ENCODE results near the gene DNAJC21.
"Not testable (repeated sequence)": the region's sequence is repeated elsewhere in the genome, so short reads cannot be mapped to it uniquely, and the experiment has no call there.

Gene DNAJC21

DNA sequence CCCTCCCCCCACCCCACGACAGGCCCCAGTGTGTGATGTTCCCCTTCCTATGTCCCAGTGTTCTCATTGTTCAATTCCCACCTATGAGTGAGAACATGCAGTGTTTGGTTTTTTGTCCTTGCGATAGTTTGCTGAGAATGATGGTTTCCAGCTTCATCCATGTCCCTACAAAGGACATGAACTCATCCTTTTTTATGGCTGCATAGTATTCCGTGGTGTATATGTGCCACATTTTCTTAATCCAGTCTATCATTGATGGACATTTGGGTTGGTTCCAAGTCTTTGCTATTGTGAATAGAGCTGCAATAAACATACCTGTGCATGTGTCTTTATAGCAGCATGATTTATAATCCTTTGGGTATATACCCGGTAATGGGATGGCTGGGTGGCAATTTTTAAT is 42.3 kb downstream of the DNAJC21 start:
- not testable (repeated sequence) for H3K4me3 ChIP-seq (ENCODE audit: low read depth in 1 of 2, low read length in 2 of 2); H3K4me1 ChIP-seq (ENCODE audit: control insufficient read depth in 1 of 2, insufficient read depth in 2 of 2, low read length in 2 of 2); H3K27me3 ChIP-seq (ENCODE audit: control insufficient read depth in 1 of 2, insufficient read depth in 2 of 2, low read length in 2 of 2); H3K9me3 ChIP-seq (ENCODE audit: control insufficient read depth in 1 of 2, low read length in 2 of 2); H3K9ac ChIP-seq (ENCODE audit: low read depth in 1 of 2, low read length in 2 of 2); H3K27ac ChIP-seq (ENCODE audit: low read depth, low read length); H3K36me3 ChIP-seq (ENCODE audit: control insufficient read depth in 1 of 2, insufficient read depth in 2 of 2, low read length in 2 of 2)

DNA sequence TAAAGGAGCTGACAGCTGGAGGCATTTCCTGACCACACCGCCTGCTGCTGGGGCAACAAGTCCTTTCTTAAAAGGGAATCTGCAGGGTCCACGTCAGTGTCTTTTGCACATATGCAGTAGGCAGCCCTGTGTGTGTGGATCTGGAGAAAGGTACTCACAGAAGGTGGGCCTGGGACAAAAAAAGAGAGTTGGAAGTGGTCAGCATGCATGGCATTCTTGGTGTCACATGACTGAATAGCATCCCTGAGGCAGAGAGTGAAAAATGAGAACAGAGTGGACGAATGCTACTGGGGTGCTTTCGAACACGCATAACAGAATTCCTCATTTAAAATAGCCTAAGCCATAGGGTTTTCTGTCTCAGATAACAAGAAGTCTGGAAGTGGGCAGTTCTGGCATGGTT is 47.0 kb downstream of the DNAJC21 start:
- Histone ChIP-seq H3K4me3 (ENCODE audit: low read depth in 1 of 2, low read length in 2 of 2) (no peak overlapping the region), H3K4me1 (ENCODE audit: control insufficient read depth in 1 of 2, insufficient read depth in 2 of 2, low read length in 2 of 2) (no peaks in the 10 kb centered on the region), H3K36me3 (ENCODE audit: control insufficient read depth in 1 of 2, insufficient read depth in 2 of 2, low read length in 2 of 2) (no peaks in the 10 kb centered on the region), H3K9ac (ENCODE audit: low read depth in 1 of 2, low read length in 2 of 2) (no peak overlapping the region), H3K27ac (ENCODE audit: low read depth, low read length) (no peak overlapping the region), H3K27me3 (ENCODE audit: control insufficient read depth in 1 of 2, insufficient read depth in 2 of 2, low read length in 2 of 2) (no peaks in the 10 kb centered on the region), H3K9me3 (ENCODE audit: control insufficient read depth in 1 of 2, low read length in 2 of 2) (no peaks in the 10 kb centered on the region)

GRCh38 chr5:34977934-34978613 is 48.7 kb downstream of the DNAJC21 start:
- Histone ChIP-seq H3K9ac (ENCODE audit: low read depth in 1 of 2, low read length in 2 of 2) (no peak overlapping the region), H3K4me3 (ENCODE audit: low read depth in 1 of 2, low read length in 2 of 2) (no peak overlapping the region), H3K27ac (ENCODE audit: low read depth, low read length) (no peak overlapping the region), H3K4me1 (ENCODE audit: control insufficient read depth in 1 of 2, insufficient read depth in 2 of 2, low read length in 2 of 2) (no peaks in the 10 kb centered on the region), H3K36me3 (ENCODE audit: control insufficient read depth in 1 of 2, insufficient read depth in 2 of 2, low read length in 2 of 2) (no peaks in the 10 kb centered on the region), H3K9me3 (ENCODE audit: control insufficient read depth in 1 of 2, low read length in 2 of 2) (no peaks in the 10 kb centered on the region), H3K27me3 (ENCODE audit: control insufficient read depth in 1 of 2, insufficient read depth in 2 of 2, low read length in 2 of 2) (no peaks in the 10 kb centered on the region)

- no peaks in the 10 kb centered on the region for H3K4me1 ChIP-seq (ENCODE audit: control insufficient read depth in 1 of 2, insufficient read depth in 2 of 2, low read length in 2 of 2)
- no peaks in the 10 kb centered on the region for H3K36me3 ChIP-seq (ENCODE audit: control insufficient read depth in 1 of 2, insufficient read depth in 2 of 2, low read length in 2 of 2)
- no peaks in the 10 kb centered on the region for H3K9me3 ChIP-seq (ENCODE audit: control insufficient read depth in 1 of 2, low read length in 2 of 2)
- no peak overlapping the region for H3K27ac ChIP-seq (ENCODE audit: low read depth, low read length)
- no peak overlapping the region for H3K4me3 ChIP-seq (ENCODE audit: low read depth in 1 of 2, low read length in 2 of 2)
- H3K9ac ChIP-seq (ENCODE audit: low read depth in 1 of 2, low read length in 2 of 2), result no peak overlapping the region
- H3K27me3 ChIP-seq (ENCODE audit: control insufficient read depth in 1 of 2, insufficient read depth in 2 of 2, low read length in 2 of 2), result no peaks in the 10 kb centered on the region
These were observed 49.3 kb downstream of the DNAJC21 start for GRCh38 chr5:34978681-34979080.

DNA sequence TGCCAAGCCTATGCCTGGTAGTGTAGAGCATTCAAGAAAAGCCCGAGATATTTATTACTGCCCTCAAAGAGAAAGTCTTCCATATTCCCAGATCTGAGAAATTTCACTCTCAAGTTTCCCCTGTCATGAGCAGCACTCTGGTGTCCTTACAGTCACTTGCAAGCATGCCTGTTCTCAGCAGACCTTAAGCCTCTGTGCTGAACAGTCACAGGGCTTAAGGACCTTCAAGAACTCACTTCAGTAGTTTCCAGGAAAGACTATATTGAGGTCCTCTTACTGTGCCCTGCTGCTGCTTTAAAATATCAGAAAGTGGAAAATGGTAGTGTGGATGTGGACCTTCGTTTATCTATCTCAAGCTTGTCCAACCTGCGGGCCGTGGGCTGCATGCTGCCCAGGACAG is 53.5 kb downstream of the DNAJC21 start:
- no peaks in the 10 kb centered on the region for H3K36me3 ChIP-seq (ENCODE audit: control insufficient read depth in 1 of 2, insufficient read depth in 2 of 2, low read length in 2 of 2)
- no peak overlapping the region for H3K4me3 ChIP-seq (ENCODE audit: low read depth in 1 of 2, low read length in 2 of 2)
- peaks cover 9 to 10% of the 10 kb centered on the region in 2 donors for H3K9me3 ChIP-seq (ENCODE audit: control insufficient read depth in 1 of 2, low read length in 2 of 2)
- H3K27ac ChIP-seq (ENCODE audit: low read depth, low read length), result no peak overlapping the region
- no peaks in the 10 kb centered on the region for H3K4me1 ChIP-seq (ENCODE audit: control insufficient read depth in 1 of 2, insufficient read depth in 2 of 2, low read length in 2 of 2)
- H3K9ac ChIP-seq (ENCODE audit: low read depth in 1 of 2, low read length in 2 of 2), result no peak overlapping the region
- H3K27me3 ChIP-seq (ENCODE audit: control insufficient read depth in 1 of 2, insufficient read depth in 2 of 2, low read length in 2 of 2), result no peaks in the 10 kb centered on the region

DNA sequence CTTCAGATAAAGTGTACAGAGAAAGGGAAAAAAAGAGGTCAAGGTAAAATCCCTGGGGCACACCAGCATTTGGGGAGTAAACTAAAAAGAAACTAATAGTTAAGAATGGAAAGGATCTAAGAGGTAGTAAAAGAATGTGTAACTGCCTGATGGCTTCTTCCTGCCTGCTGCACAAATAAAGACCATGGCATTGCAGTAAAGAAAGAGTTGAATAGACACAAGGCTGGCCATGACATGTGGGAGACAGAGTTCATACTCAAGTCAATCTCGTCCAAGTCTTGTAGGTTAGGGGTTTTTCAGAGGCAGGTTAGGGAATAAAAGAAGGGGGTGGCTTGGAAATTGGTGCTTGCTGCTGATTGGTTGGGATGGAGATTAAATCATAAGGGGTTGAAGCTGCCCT is 57.6 kb downstream of the DNAJC21 start:
- Histone ChIP-seq H3K9ac (ENCODE audit: low read depth in 1 of 2, low read length in 2 of 2) (no peak overlapping the region), H3K4me1 (ENCODE audit: control insufficient read depth in 1 of 2, insufficient read depth in 2 of 2, low read length in 2 of 2) (no peaks in the 10 kb centered on the region)

GRCh38 chr5:34991486-34992238 is 62.3 kb downstream of the DNAJC21 start:
- Histone ChIP-seq H3K9me3 (ENCODE audit: control insufficient read depth in 1 of 2, low read length in 2 of 2) (peaks cover 1 to 5% of the 10 kb centered on the region in 2 donors), H3K27ac (ENCODE audit: low read depth, low read length) (no peak overlapping the region), H3K27me3 (ENCODE audit: control insufficient read depth in 1 of 2, insufficient read depth in 2 of 2, low read length in 2 of 2) (peaks cover 0 to 4% of the 10 kb centered on the region in 2 donors)

More for the DNA sequence above, 57.6 kb downstream of the DNAJC21 start:
- Histone ChIP-seq H3K27ac (ENCODE audit: low read depth, low read length) (no peak overlapping the region), H3K4me3 (ENCODE audit: low read depth in 1 of 2, low read length in 2 of 2) (no peak overlapping the region), H3K9me3 (ENCODE audit: control insufficient read depth in 1 of 2, low read length in 2 of 2) (peaks cover 9 to 10% of the 10 kb centered on the region in 2 donors), H3K27me3 (ENCODE audit: control insufficient read depth in 1 of 2, insufficient read depth in 2 of 2, low read length in 2 of 2) (no peaks in the 10 kb centered on the region), H3K36me3 (ENCODE audit: control insufficient read depth in 1 of 2, insufficient read depth in 2 of 2, low read length in 2 of 2) (no peaks in the 10 kb centered on the region)

DNA sequence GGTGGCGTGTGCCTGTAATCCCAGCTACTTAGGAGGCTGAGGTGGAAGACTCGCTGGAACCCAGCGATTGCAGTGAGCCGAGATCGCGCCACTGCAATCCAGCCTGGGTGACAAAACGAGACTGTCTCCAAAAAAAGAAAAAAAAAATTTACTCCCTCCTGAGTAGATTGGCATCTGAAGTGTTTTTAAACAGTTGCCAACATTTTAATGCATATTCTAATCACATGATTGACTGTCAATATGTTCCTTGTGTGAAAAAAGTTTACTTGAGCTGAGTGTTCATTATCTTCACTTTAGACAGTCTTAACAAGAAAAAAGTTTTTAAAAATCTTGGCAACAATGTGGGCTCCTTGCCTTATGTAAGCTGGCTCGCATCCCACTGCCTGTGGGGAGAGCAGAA is 64.6 kb downstream of the DNAJC21 start:
- H3K4me1 ChIP-seq (ENCODE audit: control insufficient read depth in 1 of 2, insufficient read depth in 2 of 2, low read length in 2 of 2), result no peaks in the 10 kb centered on the region
- peaks cover 0 to 4% of the 10 kb centered on the region in 2 donors for H3K27me3 ChIP-seq (ENCODE audit: control insufficient read depth in 1 of 2, insufficient read depth in 2 of 2, low read length in 2 of 2)
- no peaks in the 10 kb centered on the region for H3K36me3 ChIP-seq (ENCODE audit: control insufficient read depth in 1 of 2, insufficient read depth in 2 of 2, low read length in 2 of 2)
- H3K9ac ChIP-seq (ENCODE audit: low read depth in 1 of 2, low read length in 2 of 2), result no peak overlapping the region
- no peak overlapping the region for H3K4me3 ChIP-seq (ENCODE audit: low read depth in 1 of 2, low read length in 2 of 2)
- H3K27ac ChIP-seq (ENCODE audit: low read depth, low read length), result no peak overlapping the region
- no peaks in the 10 kb centered on the region for H3K9me3 ChIP-seq (ENCODE audit: control insufficient read depth in 1 of 2, low read length in 2 of 2)

More at GRCh38 chr5:34991486-34992238, 62.3 kb downstream of the DNAJC21 start:
- Histone ChIP-seq H3K36me3 (ENCODE audit: control insufficient read depth in 1 of 2, insufficient read depth in 2 of 2, low read length in 2 of 2) (no peaks in the 10 kb centered on the region), H3K4me3 (ENCODE audit: low read depth in 1 of 2, low read length in 2 of 2) (no peak overlapping the region), H3K4me1 (ENCODE audit: control insufficient read depth in 1 of 2, insufficient read depth in 2 of 2, low read length in 2 of 2) (no peaks in the 10 kb centered on the region), H3K9ac (ENCODE audit: low read depth in 1 of 2, low read length in 2 of 2) (no peak overlapping the region)

GRCh38 chr5:34996261-34996660 is 66.9 kb downstream of the DNAJC21 start:
- Histone ChIP-seq H3K9ac (ENCODE audit: low read depth in 1 of 2, low read length in 2 of 2) (no peak overlapping the region), H3K27me3 (ENCODE audit: control insufficient read depth in 1 of 2, insufficient read depth in 2 of 2, low read length in 2 of 2) (peaks cover 0 to 4% of the 10 kb centered on the region in 2 donors), H3K9me3 (ENCODE audit: control insufficient read depth in 1 of 2, low read length in 2 of 2) (no peaks in the 10 kb centered on the region), H3K27ac (ENCODE audit: low read depth, low read length) (no peak overlapping the region), H3K4me1 (ENCODE audit: control insufficient read depth in 1 of 2, insufficient read depth in 2 of 2, low read length in 2 of 2) (no peaks in the 10 kb centered on the region), H3K4me3 (ENCODE audit: low read depth in 1 of 2, low read length in 2 of 2) (no peak overlapping the region), H3K36me3 (ENCODE audit: control insufficient read depth in 1 of 2, insufficient read depth in 2 of 2, low read length in 2 of 2) (no peaks in the 10 kb centered on the region)

- H3K27ac ChIP-seq (ENCODE audit: low read depth, low read length), result no peak overlapping the region
- no peak overlapping the region for H3K9ac ChIP-seq (ENCODE audit: low read depth in 1 of 2, low read length in 2 of 2)
- no peak overlapping the region for H3K4me3 ChIP-seq (ENCODE audit: low read depth in 1 of 2, low read length in 2 of 2)
- no peaks in the 10 kb centered on the region for H3K9me3 ChIP-seq (ENCODE audit: control insufficient read depth in 1 of 2, low read length in 2 of 2)
- peaks cover 0 to 4% of the 10 kb centered on the region in 2 donors for H3K27me3 ChIP-seq (ENCODE audit: control insufficient read depth in 1 of 2, insufficient read depth in 2 of 2, low read length in 2 of 2)
- H3K4me1 ChIP-seq (ENCODE audit: control insufficient read depth in 1 of 2, insufficient read depth in 2 of 2, low read length in 2 of 2), result no peaks in the 10 kb centered on the region
- no peaks in the 10 kb centered on the region for H3K36me3 ChIP-seq (ENCODE audit: control insufficient read depth in 1 of 2, insufficient read depth in 2 of 2, low read length in 2 of 2)
These were observed 68.9 kb downstream of the DNAJC21 start for GRCh38 chr5:34998058-34998789.

All from duodenal mucosa (tissue), 2 donors.